Ovary (tissue), 3 donors: ENCODE measurements around the gene ADCY9.

Source experiments
- CTCF ChIP-seq, 3 donors: fragments of 450-650 bp in 2 of 3; fragments of 200-600 bp in 1 of 3; IDR thresholded peaks; one replicate each; pipeline versions ENCODE4 v1.5.1 to v1.8.0; 2016 to 2022; ENCODE audit warnings: antibody characterized with exemption in 3 of 3, mild to moderate bottlenecking in 1 of 3
- POLR2A ChIP-seq: fragments of 450-650 bp; IDR thresholded peaks from one replicate; pipeline ENCODE4 v1.6.1; 2017; ENCODE audit warnings: antibody characterized with exemption, mild to moderate bottlenecking, moderate library complexity
- donor health status: DM: no; HTN: no; CAD: no.

DNA sequence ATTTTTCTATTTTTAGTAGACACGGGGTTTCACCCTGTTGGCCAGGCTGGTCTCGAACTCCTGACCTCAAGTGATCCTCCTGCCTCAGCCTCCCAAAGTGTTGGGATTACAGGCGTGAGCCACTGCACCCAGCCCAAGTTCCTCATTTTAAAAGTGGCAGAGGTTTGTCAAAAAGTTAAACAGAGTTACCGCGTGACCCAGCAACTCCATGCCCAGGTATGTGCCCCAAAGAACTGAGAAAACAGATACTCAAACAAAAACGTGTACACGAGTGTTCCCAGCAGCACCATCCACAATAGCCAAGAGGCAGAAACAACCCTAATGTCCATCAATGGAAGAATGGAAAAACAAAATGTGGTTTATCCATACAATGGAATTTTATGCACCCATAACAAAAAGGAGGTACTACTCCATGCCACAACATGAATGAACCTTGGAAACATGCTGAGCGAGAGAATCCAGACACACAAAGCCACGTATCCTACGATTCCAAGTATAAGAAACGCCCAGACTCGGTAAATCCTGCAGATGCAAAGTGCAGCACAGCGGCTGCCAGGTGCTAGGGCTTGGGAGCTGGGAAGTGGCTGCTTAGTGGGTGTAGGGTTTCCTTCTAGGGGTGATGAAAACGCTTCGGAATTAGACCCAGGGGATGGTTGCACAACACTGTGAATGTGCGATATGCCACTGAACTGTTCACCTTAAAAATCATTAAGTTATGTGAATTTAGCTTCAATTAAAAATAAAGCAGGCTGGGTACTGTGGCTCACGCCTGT, 24.8 kb downstream of the ADCY9 start:
- TF ChIP-seq POLR2A (no peak), CTCF (IDR thresholded peaks at IDR 0.05) (no peak)
